ENCODE results near the gene PSMA6. TPM values are rescaled to one million over a fixed set of nuclear protein-coding genes. Genes with fewer than 3 reads are reported as not detected.
"Not testable (repeated sequence)": the region's sequence is repeated elsewhere in the genome, so short reads cannot be mapped to it uniquely, and the experiment has no call there.

The PSMA6 gene
- total RNA-seq, 1 experiment from 2014 or later = 369 TPM

- no peak for DNase-seq (ENCODE audit: extremely low read depth, low read depth)
Observed at GRCh38 chr14:35281341-35281740, 10.8 kb upstream of the PSMA6 start.

GRCh38 chr14:35284506-35284905, 7.7 kb upstream of the PSMA6 start:
- DNase-seq (ENCODE audit: extremely low read depth, low read depth) = no peak

- no peak for DNase-seq (ENCODE audit: extremely low read depth, low read depth)
Observed at GRCh38 chr14:35285168-35286002, 6.8 kb upstream of the PSMA6 start.

GRCh38 chr14:35286003-35286600, 6.1 kb upstream of the PSMA6 start:
- no peak for DNase-seq (ENCODE audit: extremely low read depth, low read depth)

GRCh38 chr14:35286707-35287106, 5.5 kb upstream of the PSMA6 start:
- DNase-seq (ENCODE audit: extremely low read depth, low read depth) = no peak

- no peak for DNase-seq (ENCODE audit: extremely low read depth, low read depth)
Observed at GRCh38 chr14:35287431-35288013, 4.7 kb upstream of the PSMA6 start.

- no peak for DNase-seq (ENCODE audit: extremely low read depth, low read depth)
Observed at GRCh38 chr14:35289623-35290022, 2.6 kb upstream of the PSMA6 start.

GRCh38 chr14:35292770-35293561, 784 bp downstream of the PSMA6 start:
- no peak for DNase-seq (ENCODE audit: extremely low read depth, low read depth)

DNA sequence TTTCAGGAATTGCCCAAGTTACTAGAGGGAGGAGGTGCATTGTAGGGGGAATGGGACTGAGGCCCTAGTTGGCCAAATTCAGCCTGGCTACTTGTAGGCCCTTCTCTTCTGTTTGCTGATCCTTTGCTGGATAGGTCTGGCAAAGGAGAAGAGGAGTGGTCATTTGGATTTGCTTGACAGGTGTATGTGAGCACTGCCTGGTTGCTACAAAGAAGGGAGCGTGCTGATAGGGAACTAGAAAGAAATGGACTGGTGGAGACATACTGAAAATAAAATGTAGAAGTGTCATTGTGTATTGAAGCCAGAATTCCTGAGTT, 3.6 kb downstream of the PSMA6 start:
- no peak for DNase-seq (ENCODE audit: extremely low read depth, low read depth)

DNA sequence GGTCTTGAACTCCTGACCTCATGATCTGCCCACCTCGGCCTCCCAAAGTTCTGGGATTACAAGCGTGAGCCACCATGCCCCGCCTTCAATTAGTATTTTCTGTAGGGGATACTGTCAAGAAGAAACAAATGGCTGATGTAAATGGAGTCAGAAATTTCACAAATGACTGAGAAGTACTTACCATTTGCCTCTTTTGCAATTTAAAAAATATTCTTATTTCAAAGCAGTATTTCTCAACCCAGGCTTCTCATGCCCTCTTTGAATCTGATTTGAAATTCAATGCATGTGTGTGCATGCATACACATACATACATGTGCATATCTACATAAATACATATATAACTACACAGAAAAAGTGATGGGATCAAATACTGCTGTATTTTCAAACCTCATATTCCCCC, 4.4 kb downstream of the PSMA6 start:
- DNase-seq (ENCODE audit: extremely low read depth, low read depth) = peak; percentile 36

DNA sequence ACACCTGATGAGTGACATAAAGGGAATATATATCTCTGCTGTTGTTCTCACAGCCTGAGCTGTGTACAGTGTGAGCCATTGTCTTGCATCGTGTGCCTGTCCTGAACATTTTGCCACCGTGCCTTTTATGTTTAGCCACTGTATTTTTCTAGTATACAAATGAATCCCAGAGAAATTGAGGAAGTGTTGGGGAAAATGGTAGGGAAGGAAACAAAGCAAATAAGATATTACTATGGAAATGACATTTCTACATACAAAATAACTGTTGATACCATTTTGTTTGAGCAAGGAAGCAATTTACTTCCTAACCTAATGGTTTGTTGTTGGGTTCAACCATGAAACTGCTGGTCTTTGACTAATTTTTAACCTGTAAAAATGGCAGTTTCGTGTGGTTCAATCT, 5.5 kb downstream of the PSMA6 start:
- DNase-seq (ENCODE audit: extremely low read depth, low read depth) = no peak

GRCh38 chr14:35298351-35298750, 6.2 kb downstream of the PSMA6 start:
- DNase-seq (ENCODE audit: extremely low read depth, low read depth) = no peak

GRCh38 chr14:35299708-35300107, 7.5 kb downstream of the PSMA6 start:
- DNase-seq (ENCODE audit: extremely low read depth, low read depth) = no peak

GRCh38 chr14:35300228-35300627, 8.0 kb downstream of the PSMA6 start:
- no peak for DNase-seq (ENCODE audit: extremely low read depth, low read depth)

- DNase-seq (ENCODE audit: extremely low read depth, low read depth) = not testable (repeated sequence)
Observed at GRCh38 chr14:35301334-35301733, 9.2 kb downstream of the PSMA6 start.

GRCh38 chr14:35301735-35302528, 9.8 kb downstream of the PSMA6 start:
- no peak for DNase-seq (ENCODE audit: extremely low read depth, low read depth)

GRCh38 chr14:35303149-35303935, 11.2 kb downstream of the PSMA6 start:
- DNase-seq (ENCODE audit: extremely low read depth, low read depth) = no peak

- DNase-seq (ENCODE audit: extremely low read depth, low read depth) = no peak
Observed at GRCh38 chr14:35304812-35305462, 12.8 kb downstream of the PSMA6 start.

GRCh38 chr14:35305633-35306032, 13.5 kb downstream of the PSMA6 start:
- DNase-seq (ENCODE audit: extremely low read depth, low read depth) = no peak
